HEK293T (cell line): ENCODE data around the gene GPHA2.

Experiments
- ARNT ChIP-seq: fragments of 450-650 bp; IDR thresholded peaks from 2 replicates; pipeline ENCODE4 v1.6.1; 2017; ENCODE audit warnings: mild to moderate bottlenecking
- BHLHE40 ChIP-seq: fragments of 450-650 bp; IDR thresholded peaks from 2 replicates; pipeline ENCODE4 v1.6.1; 2016; ENCODE audit warnings: mild to moderate bottlenecking, moderate library complexity, borderline replicate concordance
- ELF4 ChIP-seq: fragments of 450-650 bp; IDR thresholded peaks from 2 replicates; pipeline ENCODE4 v1.6.1; 2017; ENCODE audit warnings: antibody characterized with exemption
- TARDBP ChIP-seq: fragments of 450-650 bp; IDR thresholded peaks from 2 replicates; pipeline ENCODE4 v1.6.1; 2016

DNA sequence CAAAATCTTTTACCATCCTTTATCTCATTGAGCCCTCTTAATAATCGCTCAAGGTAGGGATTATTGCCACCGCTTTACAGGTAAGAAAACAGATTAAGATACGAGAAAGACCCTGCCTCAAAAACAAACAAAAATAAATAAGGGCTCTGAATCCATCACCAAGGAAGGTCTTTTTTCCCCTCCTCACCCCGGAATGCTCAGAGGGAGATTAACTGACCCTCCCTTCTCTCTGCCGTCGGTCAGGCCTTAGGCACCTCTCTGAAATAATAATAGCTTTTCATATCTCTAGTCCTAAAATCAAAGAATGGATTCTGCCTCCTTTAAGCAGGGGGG, 18.1 kb downstream of the GPHA2 start:
- TF ChIP-seq ARNT = no peak
- TF ChIP-seq ELF4 = no peak
- TF ChIP-seq TARDBP = no peak
- TF ChIP-seq BHLHE40 = no peak
